Measurements from ENCODE around the gene SLX4IP. TPM values are rescaled to one million over a fixed set of nuclear protein-coding genes. Genes with fewer than 3 reads are reported as not detected.
A peak's percentile ranks its signal among the peaks of the same experiment; 100 is the strongest.

The SLX4IP gene
- total and polyA plus RNA-seq, 4 donors, result 1.2 to 9.5 (median 4.3) TPM

DNA sequence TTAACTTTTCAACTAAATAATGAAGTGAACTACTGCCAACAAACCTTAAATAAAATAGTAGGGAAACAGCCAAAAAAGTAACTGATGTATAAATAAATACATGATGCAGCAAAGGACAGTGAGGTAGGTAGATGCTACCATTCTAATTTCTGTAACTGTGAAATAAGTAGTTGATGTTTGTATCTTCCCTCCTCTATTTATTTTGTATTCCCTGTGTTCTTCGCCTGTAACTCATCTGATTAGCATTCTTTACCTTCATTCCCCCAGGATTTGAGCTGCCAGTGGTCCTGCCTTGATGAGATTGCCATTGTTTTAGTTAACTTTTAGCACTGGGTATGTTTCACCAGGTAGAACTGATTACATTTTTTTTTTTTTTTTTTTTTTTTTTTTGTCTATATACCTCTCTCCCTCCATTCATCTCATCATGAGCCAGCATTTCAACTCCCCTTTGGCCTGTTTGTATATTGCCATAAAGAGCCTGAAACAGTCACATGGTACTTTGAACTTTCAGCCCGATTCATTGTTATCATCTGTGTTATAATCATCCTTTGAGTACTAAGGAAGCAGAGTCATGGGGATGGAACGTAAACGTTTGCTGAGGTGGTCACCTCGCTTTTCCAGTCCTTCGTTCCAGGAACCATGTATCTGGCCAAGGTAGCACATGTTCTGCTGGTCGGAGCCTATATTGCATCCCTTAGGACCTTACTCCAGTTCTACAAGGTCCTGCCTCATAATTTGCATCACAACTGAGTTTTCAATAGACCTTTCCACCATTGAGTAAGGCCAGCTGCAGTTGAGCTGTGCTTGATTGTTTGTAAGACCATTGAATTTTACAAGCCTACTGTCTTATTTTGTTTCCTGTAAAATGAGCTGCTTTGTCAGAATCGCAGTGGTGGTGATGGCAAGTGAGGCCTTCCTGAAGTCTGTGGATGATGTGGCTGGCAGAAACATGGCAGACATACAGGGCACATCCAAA, 131.1 kb downstream of the SLX4IP start:
- 82 to 91% methylated on average over 8 of the region's 8 CpGs for WGBS, 2 donors
- H3K27me3 ChIP-seq (ENCODE audit: control insufficient read depth in 3 of 3, insufficient read depth in 3 of 3, low read length in 2 of 3), result no peaks in the 10 kb centered on the region
- DNase-seq, result no peak
- peaks cover 0 to 10% (median 0%) of the 10 kb centered on the region in 5 donors for H3K4me1 ChIP-seq (ENCODE audit: control insufficient read depth in 5 of 5, insufficient read depth in 5 of 5, low read length in 5 of 5)
- H3K36me3 ChIP-seq (ENCODE audit: control insufficient read depth in 4 of 4, insufficient read depth in 4 of 4, low read length in 4 of 4), result peaks cover 0 to 2% (median 0%) of the 10 kb centered on the region in 4 donors
- H3K9ac ChIP-seq (ENCODE audit: insufficient read depth in 1 of 2, low read length in 2 of 2), result no peak overlapping the region
- ATAC-seq (ENCODE audit: insufficient read depth, low FRiP score), result no peak
- peak overlapping the region in 1 of 2 donors; percentile 3 for H3K27ac ChIP-seq (ENCODE audit: low read depth in 1 of 2, low read length in 1 of 2)
- H3K9me3 ChIP-seq (ENCODE audit: control insufficient read depth in 4 of 4, insufficient read depth in 3 of 4, low read length in 3 of 4), result no peaks in the 10 kb centered on the region
- TF ChIP-seq, protein P1, sequence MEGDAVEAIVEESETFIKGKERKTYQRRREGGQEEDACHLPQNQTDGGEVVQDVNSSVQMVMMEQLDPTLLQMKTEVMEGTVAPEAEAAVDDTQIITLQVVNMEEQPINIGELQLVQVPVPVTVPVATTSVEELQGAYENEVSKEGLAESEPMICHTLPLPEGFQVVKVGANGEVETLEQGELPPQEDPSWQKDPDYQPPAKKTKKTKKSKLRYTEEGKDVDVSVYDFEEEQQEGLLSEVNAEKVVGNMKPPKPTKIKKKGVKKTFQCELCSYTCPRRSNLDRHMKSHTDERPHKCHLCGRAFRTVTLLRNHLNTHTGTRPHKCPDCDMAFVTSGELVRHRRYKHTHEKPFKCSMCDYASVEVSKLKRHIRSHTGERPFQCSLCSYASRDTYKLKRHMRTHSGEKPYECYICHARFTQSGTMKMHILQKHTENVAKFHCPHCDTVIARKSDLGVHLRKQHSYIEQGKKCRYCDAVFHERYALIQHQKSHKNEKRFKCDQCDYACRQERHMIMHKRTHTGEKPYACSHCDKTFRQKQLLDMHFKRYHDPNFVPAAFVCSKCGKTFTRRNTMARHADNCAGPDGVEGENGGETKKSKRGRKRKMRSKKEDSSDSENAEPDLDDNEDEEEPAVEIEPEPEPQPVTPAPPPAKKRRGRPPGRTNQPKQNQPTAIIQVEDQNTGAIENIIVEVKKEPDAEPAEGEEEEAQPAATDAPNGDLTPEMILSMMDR (IDR thresholded peaks at IDR 0.05; ENCODE audit: control extremely low read depth, extremely low read depth), result no peak
- no peak overlapping the region for H3K4me3 ChIP-seq

DNA sequence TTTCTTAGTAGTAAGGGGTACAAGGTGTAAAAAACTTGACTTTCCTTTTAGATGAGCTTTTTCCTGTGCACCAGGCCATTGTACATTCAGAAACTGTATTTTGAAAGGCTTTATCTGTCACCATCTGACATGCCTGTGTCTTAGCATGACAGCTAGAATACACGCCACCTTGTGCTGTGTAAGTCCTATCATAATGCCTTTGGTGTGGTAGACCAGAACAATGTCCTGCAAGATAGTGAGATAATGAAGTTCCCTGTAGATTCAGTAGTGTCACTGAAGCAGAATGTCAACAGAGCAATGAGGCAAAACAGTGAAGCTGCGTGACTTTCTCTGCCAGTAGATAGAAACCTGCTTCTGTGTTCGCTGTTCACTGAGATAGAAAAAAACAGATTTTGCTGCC, 132.9 kb downstream of the SLX4IP start:
- Histone ChIP-seq H3K9ac (ENCODE audit: insufficient read depth in 1 of 2, low read length in 2 of 2) (no peak overlapping the region), H3K27me3 (ENCODE audit: control insufficient read depth in 3 of 3, insufficient read depth in 3 of 3, low read length in 2 of 3) (no peaks in the 10 kb centered on the region), H3K27ac (ENCODE audit: low read depth in 1 of 2, low read length in 1 of 2) (no peak overlapping the region), H3K4me1 (ENCODE audit: control insufficient read depth in 5 of 5, insufficient read depth in 5 of 5, low read length in 5 of 5) (peaks cover 0 to 10% (median 0%) of the 10 kb centered on the region in 5 donors), H3K4me3 (no peak overlapping the region), H3K9me3 (ENCODE audit: control insufficient read depth in 4 of 4, insufficient read depth in 3 of 4, low read length in 3 of 4) (no peaks in the 10 kb centered on the region), H3K36me3 (ENCODE audit: control insufficient read depth in 4 of 4, insufficient read depth in 4 of 4, low read length in 4 of 4) (no peaks in the 10 kb centered on the region)
- DNase-seq, result no peak
- no peak for ATAC-seq (ENCODE audit: insufficient read depth, low FRiP score)
- WGBS, 2 donors, result 93 to 95% methylated on average over 3 of the region's 3 CpGs
- TF ChIP-seq, protein P1 (IDR thresholded peaks at IDR 0.05; ENCODE audit: control extremely low read depth, extremely low read depth), result no peak

DNA sequence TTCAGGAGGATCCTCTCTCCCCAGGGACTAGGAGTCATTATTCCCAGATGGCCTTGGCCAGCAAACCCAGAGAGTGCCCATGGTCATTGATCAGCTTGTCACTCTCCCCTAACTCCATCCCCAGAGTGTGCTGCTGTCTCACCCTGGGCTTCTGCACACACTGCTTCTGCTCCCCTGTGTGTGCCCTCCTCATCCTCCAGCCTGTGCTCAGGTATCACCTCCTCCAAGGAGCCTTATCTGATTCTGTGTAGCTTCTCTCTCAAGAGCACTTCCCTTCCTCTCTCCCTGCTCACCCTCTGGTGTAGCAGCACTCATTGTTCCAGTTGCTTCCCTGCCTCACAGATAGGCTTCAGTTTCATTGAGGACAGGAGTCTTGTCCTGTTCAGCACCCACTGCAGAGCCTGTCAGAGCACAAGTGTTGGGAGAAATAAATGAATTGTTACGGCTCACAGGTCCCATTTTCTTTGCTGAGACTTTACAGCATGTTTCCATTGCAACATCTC, 136.3 kb downstream of the SLX4IP start:
- TF ChIP-seq, protein P1 (IDR thresholded peaks at IDR 0.05; ENCODE audit: control extremely low read depth, extremely low read depth), result no peak
- Histone ChIP-seq H3K27ac (ENCODE audit: low read depth in 1 of 2, low read length in 1 of 2) (no peak overlapping the region), H3K36me3 (ENCODE audit: control insufficient read depth in 4 of 4, insufficient read depth in 4 of 4, low read length in 4 of 4) (no peaks in the 10 kb centered on the region), H3K4me1 (ENCODE audit: control insufficient read depth in 5 of 5, insufficient read depth in 5 of 5, low read length in 5 of 5) (no peaks in the 10 kb centered on the region), H3K9me3 (ENCODE audit: control insufficient read depth in 4 of 4, insufficient read depth in 3 of 4, low read length in 3 of 4) (no peaks in the 10 kb centered on the region), H3K9ac (ENCODE audit: insufficient read depth in 1 of 2, low read length in 2 of 2) (no peak overlapping the region), H3K4me3 (no peak overlapping the region), H3K27me3 (ENCODE audit: control insufficient read depth in 3 of 3, insufficient read depth in 3 of 3, low read length in 2 of 3) (no peaks in the 10 kb centered on the region)
- 90 to 95% methylated on average over 1 of the region's 1 CpG for WGBS, 2 donors
- ATAC-seq (ENCODE audit: insufficient read depth, low FRiP score) (no peak), DNase-seq (no peak)
